Retina (tissue), 1 donor: ENCODE measurements around the gene HMGN3.
"Not testable (repeated sequence)": the region's sequence is repeated elsewhere in the genome, so short reads cannot be mapped to it uniquely, and the experiment has no call there.

Experiments
- DNase-seq: peaks from one replicate; pipeline ENCODE4 v3.0.0-alpha.2; 2016

HMGN3 gene

DNA sequence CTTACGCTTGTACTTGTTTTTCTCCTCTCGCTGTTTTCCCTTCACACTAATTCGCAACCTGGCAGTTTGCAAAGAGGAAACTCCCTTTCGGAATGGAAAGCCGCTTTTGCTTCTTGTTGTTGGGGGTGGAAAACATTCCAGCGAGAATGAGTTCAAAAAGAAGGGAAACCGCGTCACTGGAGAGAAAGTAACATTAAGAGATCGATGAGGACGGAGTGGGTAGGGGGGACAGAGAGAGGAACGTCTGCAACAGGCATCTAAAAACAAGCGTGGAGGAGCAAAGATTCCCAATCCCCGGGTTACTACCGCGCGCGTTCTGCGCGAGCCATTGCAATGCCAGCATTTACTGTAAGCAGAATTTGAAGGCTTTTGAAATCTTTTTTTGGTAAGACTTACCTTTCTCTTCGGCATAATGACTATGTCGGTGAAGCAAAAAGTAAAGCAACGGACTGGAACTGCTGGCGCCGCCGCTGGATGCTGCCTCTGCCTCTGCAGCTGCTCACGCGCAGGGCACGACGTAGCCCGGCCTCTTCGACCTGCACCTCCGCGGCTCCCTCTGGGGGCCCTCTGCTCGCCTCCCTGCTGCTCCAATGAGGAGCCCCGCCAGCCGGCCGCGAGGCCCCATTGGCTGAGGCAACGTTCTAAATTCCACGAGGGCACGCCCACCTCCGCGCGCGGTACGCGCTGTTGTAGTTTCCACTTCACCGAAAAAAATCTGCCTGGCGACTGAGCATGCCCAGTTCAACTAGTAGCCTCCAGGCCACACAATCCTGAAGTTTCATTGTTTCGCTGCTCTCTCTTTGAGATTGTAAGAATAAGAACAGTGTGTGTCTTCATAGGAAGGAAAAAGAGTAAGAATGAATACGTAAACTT is at the start of gene HMGN3:
HMGN3 (minus strand) TSS at position 533 of the 873 bp plus-strand sequence.
- DNase-seq, result peak; percentile 95

- DNase-seq, result no peak
Measured at GRCh38 chr6:79280756-79281155, 46.3 kb upstream of the HMGN3 start.

- DNase-seq, result no peak
Measured at GRCh38 chr6:79277109-79277508, 42.6 kb upstream of the HMGN3 start.

DNA sequence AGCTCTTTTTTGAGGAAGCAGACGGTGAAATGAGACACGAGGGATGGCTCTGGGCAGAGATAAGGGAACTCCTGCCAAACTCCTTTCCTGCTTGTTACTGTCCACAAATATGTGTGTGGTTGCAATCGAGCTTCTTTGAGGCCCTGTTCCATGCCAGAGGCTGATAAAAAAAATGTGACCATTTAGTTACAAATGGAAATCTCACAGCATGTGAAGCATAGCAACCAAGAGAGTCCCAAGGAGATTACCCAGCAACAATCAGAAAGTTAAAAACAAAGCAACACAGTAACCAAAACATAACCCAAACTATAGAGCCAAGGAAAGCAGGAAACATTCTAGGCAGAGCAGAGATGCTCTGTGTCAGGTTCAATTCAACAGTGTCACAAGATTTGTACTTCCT is 35.4 kb upstream of the HMGN3 start:
- DNase-seq, result no peak

DNA sequence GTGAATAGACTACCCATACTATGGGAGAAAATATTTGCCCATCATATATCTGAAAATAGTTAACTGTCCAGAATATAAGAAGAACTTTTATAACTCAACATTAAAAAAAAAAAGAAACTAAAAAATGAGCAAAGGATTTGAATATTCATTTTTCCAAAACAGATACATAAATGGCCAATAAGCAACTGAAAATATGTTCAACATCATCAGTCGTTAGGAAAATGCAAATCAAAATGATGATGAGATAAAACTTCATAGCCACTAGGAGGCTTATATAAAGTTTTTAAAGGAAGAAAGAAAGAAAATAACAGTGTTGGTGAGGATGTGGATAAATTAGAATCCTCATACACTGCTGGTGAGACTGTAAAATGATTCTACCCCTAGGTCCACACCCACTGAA is 32.6 kb upstream of the HMGN3 start:
- DNase-seq, result no peak

DNA sequence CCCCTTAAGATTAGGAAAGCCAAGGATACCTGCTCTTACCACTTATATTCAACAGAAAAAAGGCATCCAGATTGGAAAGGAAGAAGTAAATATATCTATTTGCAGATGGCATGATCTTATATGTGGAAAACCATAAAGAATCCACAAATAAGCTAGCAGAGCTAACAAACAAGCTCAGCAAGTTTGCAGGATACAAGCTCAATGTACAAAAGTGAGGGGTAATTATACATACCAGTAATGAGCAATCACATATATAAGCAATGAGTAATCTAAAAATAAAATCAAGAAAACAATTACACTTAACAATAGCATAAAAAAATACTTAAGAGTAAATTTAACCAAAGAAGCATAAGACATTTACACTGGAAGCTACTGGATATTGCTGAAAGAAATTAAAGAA is 31.6 kb upstream of the HMGN3 start:
- no peak for DNase-seq

GRCh38 chr6:79263359-79263758 is 28.9 kb upstream of the HMGN3 start:
- no peak for DNase-seq

- no peak for DNase-seq
Measured at GRCh38 chr6:79261666-79262065, 27.2 kb upstream of the HMGN3 start.

- DNase-seq, result no peak
Measured at GRCh38 chr6:79260772-79261171, 26.3 kb upstream of the HMGN3 start.

- no peak for DNase-seq
Measured at GRCh38 chr6:79257381-79258205, 23.1 kb upstream of the HMGN3 start.

- not testable (repeated sequence) for DNase-seq
Measured at GRCh38 chr6:79256770-79257169, 22.3 kb upstream of the HMGN3 start.

- not testable (repeated sequence) for DNase-seq
Measured at GRCh38 chr6:79255086-79255485, 20.6 kb upstream of the HMGN3 start.

GRCh38 chr6:79250559-79250958 is 16.1 kb upstream of the HMGN3 start:
- DNase-seq, result no peak

DNA sequence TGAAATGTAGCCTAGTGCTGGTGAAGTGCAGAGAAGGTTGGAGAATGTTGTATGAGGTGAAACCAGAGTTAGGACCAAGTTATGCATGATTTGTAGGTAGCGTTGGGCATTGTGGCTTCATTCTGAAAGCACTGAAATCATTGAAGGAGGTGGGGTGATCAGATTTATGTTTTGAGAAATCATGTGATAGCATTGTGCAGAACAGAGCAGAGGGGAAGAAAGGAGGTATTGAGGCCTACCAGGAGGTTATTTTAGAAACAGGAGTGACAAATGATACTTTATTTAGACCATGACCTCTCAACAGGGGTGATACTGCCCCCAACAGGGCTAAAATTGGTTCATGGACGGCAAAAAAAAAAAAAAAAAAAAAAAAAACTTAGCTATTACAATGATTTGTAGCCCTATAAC is 15.6 kb upstream of the HMGN3 start:
- DNase-seq, result no peak

GRCh38 chr6:79249136-79249535 is 14.7 kb upstream of the HMGN3 start:
- no peak for DNase-seq

- DNase-seq, result no peak
Measured at GRCh38 chr6:79246891-79247290, 12.4 kb upstream of the HMGN3 start.

- no peak for DNase-seq
Measured at GRCh38 chr6:79241228-79241627, 6.7 kb upstream of the HMGN3 start.

GRCh38 chr6:79240509-79240908 is 6.0 kb upstream of the HMGN3 start:
- DNase-seq, result no peak

DNA sequence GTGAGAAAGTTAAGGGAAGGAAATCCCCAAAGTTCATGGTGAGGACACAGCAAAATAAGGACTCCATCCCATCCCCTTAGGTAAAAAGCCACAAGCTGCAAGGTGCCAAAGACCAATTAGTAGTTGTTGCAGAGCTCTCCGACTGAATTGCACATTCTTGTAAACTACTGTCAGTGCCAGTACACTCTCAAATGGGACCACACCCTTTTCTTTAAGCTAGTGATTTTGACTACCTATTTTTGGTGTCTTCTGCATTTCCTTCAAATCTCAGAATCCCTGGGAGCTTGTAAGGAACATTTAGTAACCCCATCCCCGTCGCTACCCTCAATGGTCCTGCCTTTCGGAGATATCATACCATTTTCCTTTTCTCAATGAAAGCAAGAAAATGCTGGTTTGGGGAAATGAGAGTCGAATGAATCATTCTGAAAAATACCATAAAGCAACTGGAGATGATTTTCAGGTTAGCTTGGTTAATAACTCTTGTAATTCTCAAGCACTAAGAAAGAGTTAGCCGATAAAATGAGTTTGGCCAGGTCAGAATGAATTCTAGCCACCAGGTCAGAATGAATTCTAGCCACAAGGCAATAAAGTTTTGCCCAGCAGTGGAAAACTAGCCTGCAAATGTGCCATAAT is 5.2 kb upstream of the HMGN3 start:
- DNase-seq, result no peak

DNA sequence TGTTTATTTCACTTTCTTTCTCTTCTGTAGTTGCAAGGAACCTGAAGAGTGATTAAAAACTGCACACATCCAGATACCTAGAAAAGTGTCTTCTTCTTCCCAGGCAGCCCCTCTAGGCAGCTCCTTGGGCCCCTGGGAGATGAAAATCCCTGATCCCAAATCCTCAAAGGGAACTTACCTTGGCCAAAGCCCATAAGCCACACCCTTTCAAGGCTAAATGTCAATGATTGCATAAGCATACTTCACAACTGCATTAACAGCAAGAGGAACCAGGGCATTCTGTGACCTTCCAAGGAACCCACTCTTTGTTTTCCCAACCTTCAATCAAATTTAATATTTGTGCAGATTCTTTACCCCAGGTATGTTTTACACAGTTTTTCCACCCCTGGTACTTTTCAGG is 4.4 kb upstream of the HMGN3 start:
- no peak for DNase-seq

- no peak for DNase-seq
Measured at GRCh38 chr6:79236711-79237110, 2.2 kb upstream of the HMGN3 start.

GRCh38 chr6:79233611-79234149 is 802 bp downstream of the HMGN3 start:
- DNase-seq, result peak; percentile 95
